ENCODE results near the gene CNOT6.
A peak's percentile ranks its signal among the peaks of the same experiment; 100 is the strongest.

Gene CNOT6

GRCh38 chr5:180599981-180600553 is 105.9 kb downstream of the CNOT6 start:
- DNase-seq (ENCODE audit: low read depth in 2 of 2): no peak

DNA sequence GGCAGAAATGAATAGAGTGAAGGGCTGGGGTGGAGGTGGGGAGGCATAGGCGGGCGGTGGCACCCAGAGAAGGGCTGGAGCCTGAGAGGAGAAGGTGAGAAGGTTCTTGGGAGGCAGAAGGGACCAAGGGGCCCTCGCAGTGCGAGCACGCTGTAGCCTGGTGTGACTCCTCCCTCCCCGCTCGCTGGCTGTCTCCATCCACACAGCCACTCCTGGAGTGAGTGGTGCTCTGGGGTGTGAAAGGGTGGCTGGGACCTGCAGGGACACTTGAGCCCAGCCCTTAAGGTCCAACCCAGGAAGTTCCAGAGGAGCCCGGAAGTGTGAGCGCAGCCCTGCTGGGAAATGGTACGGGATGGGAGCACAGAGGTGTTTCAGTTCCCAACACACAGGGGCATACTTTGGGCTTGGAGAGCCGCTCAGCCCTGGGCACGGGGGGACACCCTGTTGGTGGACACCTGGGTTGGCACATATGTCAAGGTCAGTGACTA is 106.4 kb downstream of the CNOT6 start:
- DNase-seq (ENCODE audit: low read depth in 2 of 2): no peak

- no peak for DNase-seq (ENCODE audit: low read depth in 2 of 2)
These were observed 107.7 kb downstream of the CNOT6 start for GRCh38 chr5:180601591-180602480.

- DNase-seq (ENCODE audit: low read depth in 2 of 2): no peak
These were observed 108.4 kb downstream of the CNOT6 start for GRCh38 chr5:180602481-180603075.

GRCh38 chr5:180603076-180603594 is 109.0 kb downstream of the CNOT6 start:
- DNase-seq (ENCODE audit: low read depth in 2 of 2): no peak

- DNase-seq (ENCODE audit: low read depth in 2 of 2): no peak
These were observed 110.1 kb downstream of the CNOT6 start for GRCh38 chr5:180604271-180604670.

DNA sequence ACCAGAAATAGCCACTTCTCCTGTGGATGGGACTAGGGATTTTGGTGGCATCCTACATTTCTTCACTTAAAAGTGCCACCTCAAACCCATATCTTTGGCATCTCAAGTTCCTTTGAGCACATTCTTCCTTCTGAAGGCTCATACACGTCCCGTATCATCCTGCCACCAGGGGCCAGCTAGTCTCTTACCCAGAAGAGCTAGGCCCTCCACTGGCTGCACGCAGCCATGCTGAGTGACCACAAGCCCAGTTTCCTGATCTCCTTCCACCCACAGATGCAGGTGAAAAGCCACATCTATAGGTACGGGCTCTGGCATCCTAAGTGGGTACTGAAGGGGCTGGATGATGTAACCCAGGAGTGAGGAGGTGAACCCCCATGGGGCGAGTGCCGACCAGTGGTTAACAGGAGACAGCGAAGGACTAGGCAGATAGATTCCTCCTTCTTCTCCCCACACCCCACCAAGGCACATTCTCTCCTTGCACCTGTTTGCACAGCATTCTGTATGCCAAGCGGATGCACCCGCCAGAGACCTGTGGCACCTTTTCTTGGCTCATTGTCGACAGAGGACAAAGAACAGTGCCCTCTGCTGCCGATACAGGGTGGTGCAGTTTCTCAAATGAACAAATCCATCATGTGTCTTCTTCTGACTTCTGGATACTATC is 111.5 kb downstream of the CNOT6 start:
- DNase-seq (ENCODE audit: low read depth in 2 of 2): peak; percentile 38 to 39

DNA sequence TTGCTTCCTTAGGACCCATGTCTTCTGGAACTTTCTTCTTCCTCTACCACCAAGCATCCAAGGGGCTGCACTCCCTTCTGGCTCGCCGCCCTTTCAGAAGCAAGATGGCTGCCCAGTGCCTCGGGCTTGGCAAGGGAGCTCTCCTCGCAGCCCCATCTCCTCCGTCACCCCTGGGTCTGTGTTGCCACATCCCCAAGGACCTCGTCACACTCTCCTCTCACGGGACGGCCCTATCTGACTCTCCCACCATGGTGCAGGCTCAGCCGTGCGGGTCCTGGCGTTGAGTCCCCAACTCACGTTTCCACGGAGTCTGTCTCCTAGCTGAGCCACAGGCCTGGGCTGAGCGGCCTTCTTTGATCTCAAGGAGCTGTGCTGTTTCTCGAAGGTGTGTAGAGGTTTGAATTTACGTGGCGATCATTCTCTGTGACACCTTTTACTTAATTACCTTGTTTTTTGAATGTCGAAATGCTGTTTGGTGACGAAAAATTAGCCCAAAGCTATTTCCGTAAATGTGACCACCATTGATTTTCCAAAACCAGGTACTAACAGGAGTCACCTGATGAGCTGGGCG is 112.1 kb downstream of the CNOT6 start:
- DNase-seq (ENCODE audit: low read depth in 2 of 2): no peak

DNA sequence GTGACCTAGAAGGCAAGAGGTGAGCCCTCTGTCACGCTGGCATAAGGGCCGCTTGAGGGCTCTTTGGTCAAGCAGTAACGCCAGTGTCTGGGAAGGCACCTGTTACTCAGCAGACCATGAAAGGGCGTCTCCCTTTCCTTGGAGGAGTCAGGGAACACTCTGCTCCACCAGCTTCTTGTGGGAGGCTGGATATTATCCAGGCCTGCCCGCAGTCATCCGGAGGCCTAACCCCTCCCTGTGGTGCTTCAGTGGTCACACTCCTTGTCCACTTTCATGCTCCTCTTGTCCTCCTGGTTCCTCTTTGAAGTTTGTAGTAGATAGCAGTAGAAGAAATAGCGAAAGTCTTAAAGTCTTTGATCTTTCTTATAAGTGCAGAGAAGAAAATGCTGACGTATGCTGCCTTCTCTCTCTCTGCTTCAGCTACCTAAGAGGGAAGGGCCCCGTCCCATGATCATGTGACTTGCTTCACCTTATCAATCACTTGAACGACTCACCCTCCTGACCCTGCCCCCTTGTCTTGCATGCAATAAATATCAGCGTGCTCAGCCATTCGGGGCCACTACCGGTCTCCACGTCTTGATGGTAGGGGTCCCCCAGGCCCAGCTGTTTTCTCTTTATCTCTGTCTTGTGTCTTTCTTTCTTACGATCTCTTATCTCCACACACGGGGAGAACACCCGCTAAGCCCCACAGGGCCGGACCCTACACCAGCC is 113.8 kb downstream of the CNOT6 start:
- DNase-seq (ENCODE audit: low read depth in 2 of 2): no peak

DNA sequence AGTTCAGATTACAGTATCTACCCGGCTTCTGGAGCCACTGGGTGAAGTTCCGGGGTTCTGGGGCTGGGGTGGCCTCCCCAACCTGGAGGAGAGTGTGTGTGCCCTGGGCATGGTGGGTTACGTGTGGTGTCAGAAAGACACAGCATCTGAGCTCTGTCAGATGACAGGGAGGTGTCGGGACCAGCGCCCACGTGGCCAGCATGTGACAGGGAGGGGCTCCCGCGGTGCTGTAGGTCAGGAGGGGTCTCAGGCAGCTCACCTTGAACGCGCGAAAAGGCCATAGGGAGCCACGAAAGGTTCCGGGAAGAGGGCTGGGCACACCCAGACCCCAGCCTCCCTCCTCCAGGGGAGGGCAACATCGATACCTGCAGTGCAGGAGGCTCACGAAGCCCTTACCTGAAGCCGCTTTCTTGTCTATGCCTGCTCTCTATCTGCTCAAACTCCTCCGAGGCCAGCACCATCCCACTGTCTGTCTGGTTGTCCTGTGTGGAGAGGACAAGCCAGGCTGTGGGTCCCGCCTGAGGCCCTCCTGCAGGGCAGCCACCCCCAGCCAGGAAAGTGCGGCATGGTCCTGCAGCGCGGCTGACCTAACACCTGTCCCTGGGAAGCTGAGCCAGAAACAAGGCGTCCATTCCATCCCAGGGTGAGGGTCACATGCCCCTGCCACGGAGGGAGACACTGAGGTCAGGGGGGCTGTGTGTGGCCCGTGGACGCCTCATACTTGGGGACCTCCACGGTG is 114.6 kb downstream of the CNOT6 start:
- DNase-seq (ENCODE audit: low read depth in 2 of 2): no peak

- DNase-seq (ENCODE audit: low read depth in 2 of 2): no peak
These were observed 115.2 kb downstream of the CNOT6 start for GRCh38 chr5:180609386-180609785.

GRCh38 chr5:180609817-180610550 is 115.8 kb downstream of the CNOT6 start:
- DNase-seq (ENCODE audit: low read depth in 2 of 2): no peak

DNA sequence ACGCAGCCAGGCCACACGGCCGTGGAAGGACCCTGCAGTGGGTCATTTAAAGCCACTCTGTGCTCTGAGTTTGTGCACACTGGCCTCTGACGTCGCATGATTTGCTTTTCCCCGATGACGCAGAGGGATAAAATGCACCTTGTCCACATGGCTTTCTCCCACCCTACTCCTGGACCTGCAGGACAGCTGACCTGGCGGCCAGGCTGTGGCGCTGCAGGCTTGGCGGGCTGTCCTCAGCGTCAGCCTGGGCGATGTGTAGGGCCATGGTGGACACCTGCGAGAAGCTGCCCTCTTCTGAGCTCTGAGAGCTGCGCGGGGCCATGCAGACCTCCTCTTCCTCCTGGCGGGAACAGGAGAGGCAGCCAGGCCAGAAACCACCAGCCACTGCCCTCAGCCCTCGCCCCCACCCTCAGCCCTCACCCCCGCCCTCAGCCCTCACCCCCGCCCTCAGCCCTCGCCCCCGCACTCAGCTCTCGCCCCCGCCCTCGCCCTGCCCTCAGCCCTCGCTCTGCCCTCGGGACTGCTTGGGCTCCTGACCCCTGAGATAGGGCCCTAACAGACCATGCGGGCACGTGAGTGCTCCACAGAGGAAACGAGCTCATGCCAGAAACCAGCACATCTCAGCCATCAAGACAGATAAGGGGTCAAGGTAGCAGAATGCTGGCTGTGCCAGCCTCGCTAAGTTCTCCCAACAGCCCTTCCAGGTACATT is 117.1 kb downstream of the CNOT6 start:
- DNase-seq (ENCODE audit: low read depth in 2 of 2): no peak

- DNase-seq (ENCODE audit: low read depth in 2 of 2): no peak
These were observed 118.5 kb downstream of the CNOT6 start for GRCh38 chr5:180612683-180613082.

GRCh38 chr5:180613188-180613813 is 119.1 kb downstream of the CNOT6 start:
- no peak for DNase-seq (ENCODE audit: low read depth in 2 of 2)

DNA sequence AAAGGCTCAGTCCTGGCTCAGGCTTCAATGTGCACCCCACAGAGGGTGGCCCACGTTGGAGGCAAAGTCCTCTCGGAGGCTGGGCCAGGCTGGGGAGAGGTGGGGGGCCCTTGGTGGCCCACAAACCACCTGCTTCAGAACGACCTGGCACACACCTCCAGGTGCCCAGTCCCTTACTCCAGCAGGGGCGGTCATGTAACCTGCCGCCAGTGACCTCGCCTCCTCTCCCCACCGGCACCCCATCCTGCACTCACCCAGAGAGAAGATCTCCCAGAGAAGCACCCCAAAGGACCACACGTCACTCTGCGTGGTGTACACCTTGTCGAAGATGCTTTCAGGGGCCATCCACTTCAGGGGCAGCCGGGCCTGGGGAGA is 119.6 kb downstream of the CNOT6 start:
- no peak for DNase-seq (ENCODE audit: low read depth in 2 of 2)

DNA sequence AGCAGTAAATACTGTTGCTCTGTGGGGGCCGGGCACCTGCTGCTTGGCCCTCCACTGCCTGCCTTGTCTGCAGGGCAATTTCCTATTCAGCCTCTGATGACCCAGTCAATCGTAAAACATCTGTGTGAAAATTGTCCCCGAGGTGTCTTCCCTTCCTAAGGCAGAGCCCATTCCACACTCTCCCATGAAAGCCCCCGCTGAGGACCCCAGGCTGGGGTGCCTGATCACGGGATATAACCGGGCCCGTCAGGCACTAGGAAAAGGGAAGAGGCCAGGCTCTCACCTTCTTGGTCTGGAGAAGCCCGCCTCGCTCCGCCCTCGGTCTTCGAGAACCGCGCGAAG is 124.3 kb downstream of the CNOT6 start:
- DNase-seq (ENCODE audit: low read depth in 2 of 2): no peak

- DNase-seq (ENCODE audit: low read depth in 2 of 2): no peak
These were observed 124.8 kb downstream of the CNOT6 start for GRCh38 chr5:180618829-180619562.
